Stimulated activated CD8-positive, alpha-beta memory T cell treated with anti-CD3 and anti-CD28 coated beads, Interleukin-2, amount 100 ng/mL, for 1 hour (primary cell): Measurements from ENCODE around the gene CNDP1.

ENCODE experiments used
- DNase-seq, 2 donors: peaks; one replicate each; pipeline ENCODE4 v3.0.0-alpha.2; 2020; ENCODE audit warnings: low read depth in 2 of 2

Gene CNDP1

GRCh38 chr18:74626049-74626874 is 92.0 kb downstream of the CNDP1 start:
- no peak for DNase-seq

DNA sequence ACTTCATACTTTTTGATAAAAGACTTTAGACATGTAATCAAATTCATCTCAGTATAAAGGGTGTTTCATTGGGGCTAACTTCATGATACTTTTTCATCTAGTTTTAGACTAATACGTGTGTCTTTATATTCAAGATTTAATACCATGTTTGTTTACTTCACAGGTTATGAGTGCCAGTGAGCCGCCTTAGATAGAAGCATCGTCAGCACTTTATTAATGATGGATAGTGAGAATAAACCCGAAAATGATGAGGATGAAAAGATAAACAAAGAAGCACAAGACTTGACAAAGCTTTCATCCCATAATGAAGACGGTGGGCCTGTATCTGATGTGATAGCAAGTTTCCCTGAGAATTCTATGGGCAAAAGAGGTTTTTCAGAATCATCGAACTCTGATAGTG is 96.5 kb downstream of the CNDP1 start:
- DNase-seq = no peak

GRCh38 chr18:74631212-74631611 is 96.9 kb downstream of the CNDP1 start:
- DNase-seq = no peak

DNA sequence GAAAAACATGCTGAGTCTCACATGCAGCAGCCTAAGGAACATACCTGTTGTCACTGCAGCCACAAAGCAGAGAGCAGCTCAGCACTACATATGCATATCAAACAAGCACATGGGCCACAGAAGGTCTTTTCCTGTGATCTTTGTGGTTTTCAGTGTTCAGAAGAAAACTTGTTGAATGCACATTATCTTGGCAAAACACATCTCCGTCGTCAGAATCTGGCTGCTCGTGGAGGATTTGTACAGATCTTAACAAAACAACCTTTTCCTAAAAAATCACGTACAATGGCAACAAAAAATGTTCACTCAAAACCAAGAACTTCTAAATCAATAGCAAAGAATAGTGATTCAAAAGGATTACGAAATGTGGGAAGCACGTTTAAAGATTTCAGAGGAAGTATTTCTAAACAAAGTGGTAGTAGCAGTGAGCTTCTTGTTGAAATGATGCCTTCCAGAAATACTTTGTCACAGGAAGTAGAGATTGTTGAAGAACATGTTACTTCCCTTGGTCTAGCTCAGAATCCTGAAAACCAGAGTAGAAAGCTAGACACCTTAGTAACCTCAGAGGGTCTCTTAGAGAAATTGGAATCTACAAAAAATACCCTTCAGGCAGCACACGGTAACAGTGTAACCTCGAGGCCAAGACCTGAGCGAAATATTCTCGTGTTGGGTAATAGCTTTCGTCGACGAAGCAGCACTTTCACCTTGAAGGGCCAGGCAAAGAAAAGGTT is 97.5 kb downstream of the CNDP1 start:
- DNase-seq = no peak

GRCh38 chr18:74632351-74632679 is 98.0 kb downstream of the CNDP1 start:
- no peak for DNase-seq

GRCh38 chr18:74632856-74633255 is 98.6 kb downstream of the CNDP1 start:
- no peak for DNase-seq

GRCh38 chr18:74633652-74634352 is 99.5 kb downstream of the CNDP1 start:
- DNase-seq = no peak

DNA sequence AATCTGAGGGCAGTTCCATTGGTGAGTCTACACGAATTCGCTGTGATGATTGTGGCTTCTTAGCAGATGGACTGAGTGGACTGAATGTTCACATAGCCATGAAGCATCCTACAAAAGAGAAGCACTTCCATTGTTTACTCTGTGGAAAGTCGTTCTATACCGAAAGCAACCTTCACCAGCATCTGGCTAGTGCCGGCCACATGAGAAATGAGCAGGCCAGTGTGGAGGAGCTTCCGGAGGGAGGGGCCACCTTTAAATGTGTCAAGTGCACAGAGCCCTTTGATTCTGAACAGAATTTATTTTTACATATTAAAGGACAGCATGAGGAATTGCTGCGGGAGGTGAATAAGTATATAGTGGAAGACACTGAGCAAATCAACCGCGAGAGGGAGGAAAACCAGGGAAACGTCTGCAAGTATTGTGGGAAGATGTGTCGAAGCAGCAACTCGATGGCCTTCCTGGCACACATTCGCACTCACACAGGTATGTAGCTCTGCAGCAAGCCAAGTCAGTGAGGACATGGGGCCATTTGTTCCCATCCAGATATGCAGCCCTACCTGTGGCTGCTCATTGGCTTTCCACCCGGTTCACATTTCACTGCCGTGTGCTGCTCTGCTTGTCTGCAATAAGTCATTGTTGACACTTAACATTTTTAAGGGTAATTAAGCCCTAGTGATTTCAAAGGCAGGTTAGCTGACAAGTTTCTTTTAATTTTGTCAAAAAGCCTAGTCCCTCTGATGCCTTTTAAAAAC is 101.1 kb downstream of the CNDP1 start:
- no peak for DNase-seq
